Mesenchymal stem cell (in vitro differentiated cells and primary cell): Measurements from ENCODE around the gene TPM1.
A peak's percentile ranks its signal among the peaks of the same experiment; 100 is the strongest.

Experiments used
- DNase-seq: peaks from one replicate; pipeline ENCODE4 v3.0.0-alpha.2; 2013
- H2AFZ ChIP-seq: one replicate; pipeline ENCODE4 v1.6.1; 2013; ENCODE audit warnings: low read depth, mild to moderate bottlenecking, control low read depth, inconsistent platforms, low read length, moderate library complexity
- H2AK5ac ChIP-seq: 2 replicates; pipeline ENCODE4 v1.6.1; 2013; ENCODE audit warnings: low read length, moderate library complexity, mild to moderate bottlenecking, inconsistent platforms; ENCODE audit not compliant: severe bottlenecking
- H2BK120ac ChIP-seq: one replicate; pipeline ENCODE4 v1.6.1; 2013; ENCODE audit warnings: low read depth, mild to moderate bottlenecking, inconsistent platforms, low read length, moderate library complexity
- H2BK12ac ChIP-seq, 2 experiments: one replicate each; pipeline ENCODE4 v1.6.1; 2013; ENCODE audit warnings: inconsistent platforms in 2 of 2, low read length in 2 of 2, mild to moderate bottlenecking in 2 of 2, moderate library complexity in 2 of 2, control low read depth in 1 of 2
- H2BK15ac ChIP-seq: one replicate; pipeline ENCODE4 v1.6.1; 2013; ENCODE audit warnings: mild to moderate bottlenecking, low read depth, inconsistent platforms; ENCODE audit not compliant: poor library complexity, severe bottlenecking
- H2BK5ac ChIP-seq: 2 replicates; pipeline ENCODE4 v1.6.1; 2013; ENCODE audit warnings: low read depth, mild to moderate bottlenecking, low read length, control low read depth, inconsistent platforms; ENCODE audit not compliant: poor library complexity, severe bottlenecking
- H3K14ac ChIP-seq, 2 experiments: one replicate each; pipeline ENCODE4 v1.6.1; 2013; ENCODE audit warnings: inconsistent platforms in 2 of 2, low read length in 2 of 2, control low read depth in 1 of 2, mild to moderate bottlenecking in 1 of 2, moderate library complexity in 1 of 2
- H3K18ac ChIP-seq, 2 experiments: one replicate each; pipeline ENCODE4 v1.6.1; 2013; ENCODE audit warnings: inconsistent platforms in 2 of 2, low read length in 2 of 2, control low read depth in 1 of 2, low read depth in 1 of 2, mild to moderate bottlenecking in 1 of 2
- H3K23ac ChIP-seq, 2 experiments: one replicate each; pipeline ENCODE4 v1.6.1; 2013; ENCODE audit warnings: inconsistent platforms in 2 of 2, low read length in 2 of 2, mild to moderate bottlenecking in 2 of 2, moderate library complexity in 2 of 2, control low read depth in 1 of 2
- H3K27ac ChIP-seq: 2 replicates; pipeline ENCODE4 v1.5.1; 2013; ENCODE audit warnings: mild to moderate bottlenecking, moderate library complexity, low read length, control low read depth, inconsistent platforms; ENCODE audit not compliant: poor library complexity, severe bottlenecking
- H3K27me3 ChIP-seq, 2 experiments: 2 replicates each; pipeline versions ENCODE4 v1.6.1 to v1.7.0; 2013; ENCODE audit warnings: low read length in 2 of 2, mild to moderate bottlenecking in 2 of 2, moderate library complexity in 2 of 2, control low read depth in 1 of 2, inconsistent platforms in 1 of 2; ENCODE audit not compliant: control insufficient read depth in 1 of 2, insufficient read depth in 1 of 2
- H3K36me3 ChIP-seq, 2 experiments: 2 replicates each; pipeline versions ENCODE4 v1.6.1 to v1.7.0; 2013; ENCODE audit warnings: low read length in 2 of 2, control low read depth in 1 of 2, inconsistent platforms in 1 of 2, low read depth in 1 of 2, mild to moderate bottlenecking in 1 of 2; ENCODE audit not compliant: insufficient read depth in 2 of 2, control insufficient read depth in 1 of 2
- H3K4ac ChIP-seq, 2 experiments: one replicate each; pipeline ENCODE4 v1.6.1; 2013; ENCODE audit warnings: inconsistent platforms in 2 of 2, low read length in 2 of 2, mild to moderate bottlenecking in 2 of 2, moderate library complexity in 2 of 2, control low read depth in 1 of 2, low read depth in 1 of 2
- H3K4me1 ChIP-seq: 2 replicates; pipeline ENCODE4 v1.6.1; 2013; ENCODE audit warnings: low read depth, low read length, control low read depth; ENCODE audit not compliant: control insufficient read depth, insufficient read depth
- H3K4me2 ChIP-seq: 2 replicates; pipeline ENCODE4 v1.6.1; 2013; ENCODE audit warnings: low read length, mild to moderate bottlenecking, inconsistent platforms; ENCODE audit not compliant: poor library complexity, severe bottlenecking
- H3K4me3 ChIP-seq, 2 experiments: 2 replicates each; pipeline versions ENCODE4 v1.5.1 to v1.7.0; 2013; ENCODE audit warnings: low read length in 2 of 2, mild to moderate bottlenecking in 2 of 2, control low read depth in 1 of 2, low read depth in 1 of 2; ENCODE audit not compliant: insufficient read depth in 1 of 2
- H3K79me1 ChIP-seq: replicated peaks from 2 replicates; pipeline ENCODE4 v1.6.1; 2013; ENCODE audit warnings: mild to moderate bottlenecking, control low read depth, low read length, inconsistent platforms; ENCODE audit not compliant: poor library complexity, severe bottlenecking
- H3K9ac ChIP-seq: 2 replicates; pipeline ENCODE4 v1.7.0; 2013; ENCODE audit warnings: mild to moderate bottlenecking, low read length, moderate library complexity
- H3K9me3 ChIP-seq: 2 replicates; pipeline ENCODE4 v1.7.0; 2013; ENCODE audit warnings: mild to moderate bottlenecking, low read length; ENCODE audit not compliant: control insufficient read depth
- H4K8ac ChIP-seq: one replicate; pipeline ENCODE4 v1.6.1; 2013; ENCODE audit warnings: inconsistent platforms, mild to moderate bottlenecking, low read length, moderate library complexity
- H4K91ac ChIP-seq: one replicate; pipeline ENCODE4 v1.6.1; 2013; ENCODE audit warnings: mild to moderate bottlenecking, low read length, inconsistent platforms
- WGBS: methylation state at CpG from one replicate; pipeline ENCODE4 v1.1.7; 2013; ENCODE audit warnings: mixed read lengths; 5-methylcytosine and 5-hydroxymethylcytosine counted together

Gene TPM1

GRCh38 chr15:63008333-63009049 lies 34.1 kb upstream of the TPM1 start:
- Histone ChIP-seq H2BK12ac (no peak overlapping the region), H3K18ac (no peak overlapping the region), H2BK5ac (no peak overlapping the region), H2BK120ac (no peak overlapping the region), H3K36me3 (no peaks in the 10 kb centered on the region), H4K91ac (no peak overlapping the region), H3K9ac (no peak overlapping the region), H3K9me3 (no peaks in the 10 kb centered on the region), H3K23ac (no peak overlapping the region), H2AK5ac (no peak overlapping the region), H3K27ac (no peak overlapping the region), H2BK15ac (no peak overlapping the region), H4K8ac (no peak overlapping the region), H3K4me3 (no peak overlapping the region), H3K4me2 (no peak overlapping the region), H3K4me1 (peaks cover 15% of the 10 kb centered on the region), H2AFZ (no peak overlapping the region), H3K14ac (no peak overlapping the region), H3K27me3 (no peaks in the 10 kb centered on the region), H3K4ac (no peak overlapping the region), H3K79me1 (no peaks in the 10 kb centered on the region)
- WGBS, result over 99% methylated on average over 5 of the region's 6 CpGs
- DNase-seq, result no peak

GRCh38 chr15:63010386-63010785 lies 32.2 kb upstream of the TPM1 start:
- no peaks in the 10 kb centered on the region for H3K27me3 ChIP-seq
- H3K27ac ChIP-seq, result no peak overlapping the region
- H3K18ac ChIP-seq, result no peak overlapping the region
- peak overlapping the region; percentile 74 for H2AK5ac ChIP-seq
- H3K14ac ChIP-seq, result no peak overlapping the region
- H3K36me3 ChIP-seq, result no peaks in the 10 kb centered on the region
- no peak overlapping the region for H3K4me3 ChIP-seq
- no peak overlapping the region for H4K8ac ChIP-seq
- H3K9ac ChIP-seq, result no peak overlapping the region
- no peaks in the 10 kb centered on the region for H3K79me1 ChIP-seq
- H2BK12ac ChIP-seq, result peak overlapping the region in 1 of 2 experiments; percentile 38
- no peak for DNase-seq
- 95% methylated on average over 2 of the region's 3 CpGs for WGBS
- H3K9me3 ChIP-seq, result no peaks in the 10 kb centered on the region
- H2AFZ ChIP-seq, result no peak overlapping the region
- peaks cover 20% of the 10 kb centered on the region for H3K4me1 ChIP-seq
- no peak overlapping the region for H2BK5ac ChIP-seq
- no peak overlapping the region for H2BK15ac ChIP-seq
- no peak overlapping the region for H3K4ac ChIP-seq
- no peak overlapping the region for H2BK120ac ChIP-seq
- H3K4me2 ChIP-seq, result no peak overlapping the region
- no peak overlapping the region for H4K91ac ChIP-seq
- H3K23ac ChIP-seq, result no peak overlapping the region

- no peaks in the 10 kb centered on the region for H3K36me3 ChIP-seq
- WGBS, result 98% methylated on average over 7 of the region's 7 CpGs
Observed at GRCh38 chr15:63010920-63011693, 31.4 kb upstream of the TPM1 start.

GRCh38 chr15:63012444-63012843 lies 30.1 kb upstream of the TPM1 start:
- Histone ChIP-seq H3K79me1 (no peaks in the 10 kb centered on the region), H3K23ac (no peak overlapping the region), H3K18ac (peak overlapping the region in 1 of 2 experiments; percentile 26), H2BK12ac (peak overlapping the region in 1 of 2 experiments; percentile 40), H3K4me1 (peaks cover 21% of the 10 kb centered on the region), H2BK15ac (no peak overlapping the region), H4K8ac (no peak overlapping the region), H3K36me3 (no peaks in the 10 kb centered on the region), H3K27me3 (no peaks in the 10 kb centered on the region), H2BK5ac (no peak overlapping the region), H2AK5ac (peak overlapping the region; percentile 71), H3K4ac (no peak overlapping the region), H3K4me3 (no peak overlapping the region), H3K9ac (no peak overlapping the region), H3K9me3 (no peaks in the 10 kb centered on the region), H3K14ac (no peak overlapping the region), H3K27ac (no peak overlapping the region), H2AFZ (no peak overlapping the region), H4K91ac (no peak overlapping the region), H2BK120ac (no peak overlapping the region), H3K4me2 (no peak overlapping the region)
- WGBS, result 98% methylated on average over 6 of the region's 6 CpGs
- DNase-seq, result no peak

More at GRCh38 chr15:63010920-63011693, 31.4 kb upstream of the TPM1 start:
- H3K9ac ChIP-seq, result no peak overlapping the region
- H2AK5ac ChIP-seq, result peak overlapping the region; percentile 86
- H3K23ac ChIP-seq, result no peak overlapping the region
- no peak overlapping the region for H2BK120ac ChIP-seq
- H2BK15ac ChIP-seq, result no peak overlapping the region
- H3K18ac ChIP-seq, result no peak overlapping the region
- H3K27ac ChIP-seq, result no peak overlapping the region
- H3K4me2 ChIP-seq, result no peak overlapping the region
- no peak overlapping the region for H2AFZ ChIP-seq
- no peaks in the 10 kb centered on the region for H3K27me3 ChIP-seq
- no peak overlapping the region for H3K14ac ChIP-seq
- no peaks in the 10 kb centered on the region for H3K9me3 ChIP-seq
- H2BK5ac ChIP-seq, result no peak overlapping the region
- no peaks in the 10 kb centered on the region for H3K79me1 ChIP-seq
- H3K4ac ChIP-seq, result no peak overlapping the region
- H3K4me1 ChIP-seq, result peaks cover 21% of the 10 kb centered on the region
- H2BK12ac ChIP-seq, result no peak overlapping the region
- no peak for DNase-seq
- H4K91ac ChIP-seq, result no peak overlapping the region
- no peak overlapping the region for H3K4me3 ChIP-seq
- no peak overlapping the region for H4K8ac ChIP-seq
